ENCODE data around the gene GDI1. TPM values are rescaled to one million over a fixed set of nuclear protein-coding genes. Genes with fewer than 3 reads are reported as not detected.

Gene GDI1
- total RNA-seq, 1 donor from 2014 or later = 143 TPM

DNA sequence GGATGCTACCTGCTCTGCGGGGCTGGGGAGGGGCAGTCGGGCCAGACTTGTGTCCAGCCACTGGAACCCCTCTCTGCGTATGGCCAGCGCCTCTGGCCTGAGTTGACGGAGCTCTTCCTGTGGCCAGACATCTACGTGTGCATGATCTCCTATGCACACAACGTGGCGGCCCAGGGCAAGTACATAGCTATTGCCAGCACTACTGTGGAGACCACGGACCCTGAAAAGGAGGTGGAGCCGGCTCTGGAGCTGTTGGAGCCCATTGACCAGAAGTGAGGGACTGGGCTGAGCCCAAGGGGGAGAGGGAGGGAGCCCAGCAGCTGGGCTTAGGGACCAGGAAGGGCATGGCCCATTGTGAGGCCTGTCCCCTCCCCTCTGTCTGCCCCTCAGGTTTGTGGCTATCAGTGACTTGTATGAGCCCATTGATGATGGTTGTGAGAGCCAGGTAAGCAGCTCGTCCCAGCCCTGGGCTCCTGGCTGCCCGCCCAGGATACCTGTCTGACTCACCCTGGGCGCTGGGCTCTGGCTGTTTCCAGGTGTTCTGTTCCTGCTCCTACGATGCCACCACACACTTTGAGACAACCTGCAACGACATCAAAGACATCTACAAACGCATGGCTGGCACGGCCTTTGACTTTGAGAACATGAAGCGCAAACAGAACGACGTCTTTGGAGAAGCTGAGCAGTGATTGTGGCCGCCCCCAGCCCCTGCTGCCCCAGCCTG, 5.2 kb downstream of the GDI1 start:
- Mint-ChIP-seq H3K4me1 (ENCODE audit: low read depth, unreplicated experiment) (no peaks in the 10 kb centered on the region), H3K4me3 (ENCODE audit: unreplicated experiment) (no peak overlapping the region), H3K27ac (ENCODE audit: unreplicated experiment) (no peak overlapping the region), H3K9me3 (ENCODE audit: unreplicated experiment) (no peaks in the 10 kb centered on the region), H3K36me3 (ENCODE audit: low read depth, unreplicated experiment) (peaks cover 1% of the 10 kb centered on the region), H3K27me3 (ENCODE audit: low read depth, unreplicated experiment) (no peaks in the 10 kb centered on the region)
- Histone ChIP-seq H3K9ac (ENCODE audit: low read length) (no peak overlapping the region), H4K20me1 (ENCODE audit: insufficient read depth, low read length) (peaks cover 59% of the 10 kb centered on the region), H3K79me2 (ENCODE audit: insufficient read depth, low read length) (peaks cover 75% of the 10 kb centered on the region), H3K36me3 (ENCODE audit: insufficient read depth, low read length) (peaks cover 4% of the 10 kb centered on the region), H3K4me2 (ENCODE audit: low read length) (no peak overlapping the region), H3K4me1 (ENCODE audit: insufficient read depth, low read length) (peaks cover 25% of the 10 kb centered on the region), H3K4me3 (ENCODE audit: insufficient read depth, low read depth, low read length) (no peak overlapping the region), H3K27me3 (ENCODE audit: insufficient read depth, low read length) (no peaks in the 10 kb centered on the region), H3K27ac (ENCODE audit: low read depth, low read length) (no peak overlapping the region), H3K9me3 (ENCODE audit: insufficient read depth, low read depth, low read length) (no peaks in the 10 kb centered on the region), H2AFZ (ENCODE audit: low read depth, low read length) (no peak overlapping the region)
- TF ChIP-seq EZH2 (IDR thresholded peaks at IDR 0.05; ENCODE audit: insufficient read depth, low read length) = no peak
- TF ChIP-seq, protein P1, sequence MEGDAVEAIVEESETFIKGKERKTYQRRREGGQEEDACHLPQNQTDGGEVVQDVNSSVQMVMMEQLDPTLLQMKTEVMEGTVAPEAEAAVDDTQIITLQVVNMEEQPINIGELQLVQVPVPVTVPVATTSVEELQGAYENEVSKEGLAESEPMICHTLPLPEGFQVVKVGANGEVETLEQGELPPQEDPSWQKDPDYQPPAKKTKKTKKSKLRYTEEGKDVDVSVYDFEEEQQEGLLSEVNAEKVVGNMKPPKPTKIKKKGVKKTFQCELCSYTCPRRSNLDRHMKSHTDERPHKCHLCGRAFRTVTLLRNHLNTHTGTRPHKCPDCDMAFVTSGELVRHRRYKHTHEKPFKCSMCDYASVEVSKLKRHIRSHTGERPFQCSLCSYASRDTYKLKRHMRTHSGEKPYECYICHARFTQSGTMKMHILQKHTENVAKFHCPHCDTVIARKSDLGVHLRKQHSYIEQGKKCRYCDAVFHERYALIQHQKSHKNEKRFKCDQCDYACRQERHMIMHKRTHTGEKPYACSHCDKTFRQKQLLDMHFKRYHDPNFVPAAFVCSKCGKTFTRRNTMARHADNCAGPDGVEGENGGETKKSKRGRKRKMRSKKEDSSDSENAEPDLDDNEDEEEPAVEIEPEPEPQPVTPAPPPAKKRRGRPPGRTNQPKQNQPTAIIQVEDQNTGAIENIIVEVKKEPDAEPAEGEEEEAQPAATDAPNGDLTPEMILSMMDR (IDR thresholded peaks at IDR 0.05; ENCODE audit: insufficient read depth, low read depth, low read length) = no peak
- FAIRE-seq (no peak), DNase-seq (ENCODE audit: low read depth) (no peak)

DNA sequence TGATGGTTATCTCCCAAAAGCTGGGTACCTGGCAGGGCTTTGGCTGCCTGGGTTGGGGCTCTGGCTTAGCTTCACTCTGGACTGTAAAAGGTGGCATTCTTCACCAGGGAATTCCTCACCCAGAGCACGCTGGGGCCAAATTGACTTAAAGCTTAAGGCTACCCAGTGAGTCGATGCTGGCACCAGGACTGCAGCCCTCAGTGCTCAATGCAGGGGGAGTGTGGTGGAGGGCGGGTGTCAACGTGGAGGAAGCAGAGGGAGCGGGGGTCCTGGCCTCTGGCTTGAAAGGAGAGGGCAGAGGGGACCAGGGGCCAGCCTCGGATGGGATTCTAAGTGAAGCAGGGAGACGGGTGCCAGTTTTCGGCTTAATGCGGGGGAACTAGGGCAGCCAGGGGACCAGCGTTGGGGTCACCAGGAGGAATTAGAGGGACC, 6.5 kb downstream of the GDI1 start:
- Histone ChIP-seq H2AFZ (ENCODE audit: low read depth, low read length) (no peak overlapping the region), H3K4me3 (ENCODE audit: insufficient read depth, low read depth, low read length) (no peak overlapping the region), H4K20me1 (ENCODE audit: insufficient read depth, low read length) (peaks cover 49% of the 10 kb centered on the region), H3K27ac (ENCODE audit: low read depth, low read length) (peak overlapping the region; percentile 53), H3K4me1 (ENCODE audit: insufficient read depth, low read length) (peaks cover 21% of the 10 kb centered on the region), H3K36me3 (ENCODE audit: insufficient read depth, low read length) (peaks cover 4% of the 10 kb centered on the region), H3K9ac (ENCODE audit: low read length) (peak overlapping the region; percentile 67), H3K79me2 (ENCODE audit: insufficient read depth, low read length) (peaks cover 62% of the 10 kb centered on the region), H3K27me3 (ENCODE audit: insufficient read depth, low read length) (no peaks in the 10 kb centered on the region), H3K4me2 (ENCODE audit: low read length) (peak overlapping the region; percentile 80), H3K9me3 (ENCODE audit: insufficient read depth, low read depth, low read length) (no peaks in the 10 kb centered on the region)
- TF ChIP-seq, protein P1 (IDR thresholded peaks at IDR 0.05; ENCODE audit: insufficient read depth, low read depth, low read length) = no peak
- TF ChIP-seq EZH2 (IDR thresholded peaks at IDR 0.05; ENCODE audit: insufficient read depth, low read length) = no peak
- Mint-ChIP-seq H3K4me1 (ENCODE audit: low read depth, unreplicated experiment) (no peaks in the 10 kb centered on the region), H3K27ac (ENCODE audit: unreplicated experiment) (peak overlapping the region; percentile 80), H3K4me3 (ENCODE audit: unreplicated experiment) (peak overlapping the region; percentile 76), H3K9me3 (ENCODE audit: unreplicated experiment) (no peaks in the 10 kb centered on the region), H3K36me3 (ENCODE audit: low read depth, unreplicated experiment) (peaks cover 1% of the 10 kb centered on the region), H3K27me3 (ENCODE audit: low read depth, unreplicated experiment) (no peaks in the 10 kb centered on the region)
- DNase-seq (ENCODE audit: low read depth) (no peak), FAIRE-seq (no peak)

All from astrocyte (in vitro differentiated cells and primary cell).